ENCODE measurements around the gene GPR183. TPM values are rescaled to one million over a fixed set of nuclear protein-coding genes. Genes with fewer than 3 reads are reported as not detected.
A peak's percentile ranks its signal among the peaks of the same experiment; 100 is the strongest.

The GPR183 gene
- total RNA-seq, 4 donors from 2014 or later = 2.3 to 13.7 (median 9.1) TPM

DNA sequence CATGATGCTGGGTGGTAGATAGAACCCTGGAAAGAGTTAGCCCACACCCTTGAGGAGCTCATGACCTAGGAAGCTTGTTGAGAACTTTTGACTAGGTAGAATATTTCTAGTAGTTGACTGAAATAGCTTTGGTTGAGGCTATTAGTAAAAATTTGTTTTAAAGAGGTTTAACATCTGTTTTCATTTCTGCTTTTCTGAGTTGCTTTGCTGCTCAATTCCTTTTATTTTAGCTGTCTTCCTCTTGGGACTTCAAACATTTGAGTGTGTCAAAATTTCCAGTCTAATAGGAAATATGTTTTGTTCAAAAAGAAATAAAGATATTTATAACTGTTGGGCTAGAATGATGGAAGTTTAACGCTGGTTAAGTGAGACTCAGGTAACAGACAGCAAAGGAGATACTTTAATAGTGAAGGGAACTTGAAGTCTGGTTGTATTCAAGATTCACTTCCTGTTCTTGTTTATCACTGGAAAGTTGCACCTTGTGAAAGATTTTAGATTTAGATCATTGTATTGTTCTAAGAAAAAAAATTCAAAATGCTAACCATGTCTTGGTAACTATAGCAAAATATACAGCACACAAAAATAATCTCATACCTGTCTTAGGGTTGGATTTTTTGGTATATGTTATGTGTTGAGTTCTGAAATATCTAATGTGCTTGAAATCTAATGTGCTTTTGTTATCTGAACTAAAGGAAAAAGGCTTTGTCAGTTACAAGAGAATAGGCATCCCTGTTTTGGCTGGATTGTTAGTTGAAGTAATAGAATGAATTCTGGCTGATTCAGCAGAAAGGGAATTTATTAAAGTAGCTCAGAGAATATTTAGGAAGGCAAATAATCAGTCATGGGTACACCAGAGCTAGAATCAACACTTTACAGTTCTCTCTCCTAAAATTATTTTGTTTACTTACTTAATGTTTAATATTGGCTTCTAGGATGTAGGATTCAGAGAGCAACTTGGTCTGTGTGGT is 24.7 kb downstream of the GPR183 start:
- H3K4me3 ChIP-seq (ENCODE audit: low read depth, poor library complexity, severe bottlenecking) = no peak overlapping the region
- TF ChIP-seq, protein P1, sequence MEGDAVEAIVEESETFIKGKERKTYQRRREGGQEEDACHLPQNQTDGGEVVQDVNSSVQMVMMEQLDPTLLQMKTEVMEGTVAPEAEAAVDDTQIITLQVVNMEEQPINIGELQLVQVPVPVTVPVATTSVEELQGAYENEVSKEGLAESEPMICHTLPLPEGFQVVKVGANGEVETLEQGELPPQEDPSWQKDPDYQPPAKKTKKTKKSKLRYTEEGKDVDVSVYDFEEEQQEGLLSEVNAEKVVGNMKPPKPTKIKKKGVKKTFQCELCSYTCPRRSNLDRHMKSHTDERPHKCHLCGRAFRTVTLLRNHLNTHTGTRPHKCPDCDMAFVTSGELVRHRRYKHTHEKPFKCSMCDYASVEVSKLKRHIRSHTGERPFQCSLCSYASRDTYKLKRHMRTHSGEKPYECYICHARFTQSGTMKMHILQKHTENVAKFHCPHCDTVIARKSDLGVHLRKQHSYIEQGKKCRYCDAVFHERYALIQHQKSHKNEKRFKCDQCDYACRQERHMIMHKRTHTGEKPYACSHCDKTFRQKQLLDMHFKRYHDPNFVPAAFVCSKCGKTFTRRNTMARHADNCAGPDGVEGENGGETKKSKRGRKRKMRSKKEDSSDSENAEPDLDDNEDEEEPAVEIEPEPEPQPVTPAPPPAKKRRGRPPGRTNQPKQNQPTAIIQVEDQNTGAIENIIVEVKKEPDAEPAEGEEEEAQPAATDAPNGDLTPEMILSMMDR (IDR thresholded peaks at IDR 0.05) = no peak
- TF ChIP-seq POLR2A (IDR thresholded peaks at IDR 0.05) = no peak
- WGBS, 2 donors = 42 to 49% methylated on average over 1 of the region's 1 CpG
- no peak for DNase-seq (ENCODE audit: low spot score in 2 of 2)
- intact Hi-C loops (cut with DNase I; ENCODE audit: low total_unique reads) = no loop called here

- TF ChIP-seq POLR2A (IDR thresholded peaks at IDR 0.05) = no peak
- TF ChIP-seq, protein P1 (IDR thresholded peaks at IDR 0.05) = no peak
- intact Hi-C loops (cut with DNase I; ENCODE audit: low total_unique reads) = no loop called here
- WGBS, 2 donors = 48 to 55% methylated on average over 5 of the region's 5 CpGs
These were observed 25.4 kb downstream of the GPR183 start for GRCh38 chr13:99281811-99282263.

GRCh38 chr13:99280166-99280565 is 27.0 kb downstream of the GPR183 start:
- TF ChIP-seq, protein P1 (IDR thresholded peaks at IDR 0.05) = no peak
- no peak for TF ChIP-seq POLR2A (IDR thresholded peaks at IDR 0.05)
- 63 to 68% methylated on average over 3 of the region's 3 CpGs for WGBS, 2 donors
- no peak overlapping the region for H3K4me3 ChIP-seq (ENCODE audit: low read depth, poor library complexity, severe bottlenecking)
- peak in 1 of 2 donors; percentile 38 for DNase-seq (ENCODE audit: low spot score in 2 of 2)
- intact Hi-C loops (cut with DNase I; ENCODE audit: low total_unique reads) = no loop called here

More at GRCh38 chr13:99281811-99282263, 25.4 kb downstream of the GPR183 start:
- peak; percentile 80 to 95 for DNase-seq (ENCODE audit: low spot score in 2 of 2)
- no peak overlapping the region for H3K4me3 ChIP-seq (ENCODE audit: low read depth, poor library complexity, severe bottlenecking)

DNA sequence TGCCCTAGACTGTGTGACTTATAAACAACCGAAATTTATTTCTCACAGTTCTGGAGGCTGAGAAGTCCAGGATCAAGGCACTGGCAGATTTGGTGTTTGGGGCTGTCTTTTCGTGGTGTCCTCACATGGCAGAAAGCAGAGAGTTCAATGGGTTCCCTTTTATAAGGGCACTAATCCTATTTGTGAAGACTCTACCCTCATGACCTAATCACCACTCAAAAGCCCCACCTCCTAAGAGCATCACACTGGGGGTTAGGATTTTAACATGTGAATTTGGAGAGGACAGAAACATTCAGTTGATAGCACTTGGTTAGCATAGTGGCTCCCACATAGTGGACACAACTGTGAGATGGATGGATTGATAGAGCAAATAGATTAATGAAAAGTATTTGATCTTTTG is 27.6 kb downstream of the GPR183 start:
- intact Hi-C loops (cut with DNase I; ENCODE audit: low total_unique reads) = loop anchor here (5.0 kb wide), 1 partner anchor 153 kb away; no protein-coding TSS in a partner anchor
- TF ChIP-seq, protein P1 (IDR thresholded peaks at IDR 0.05) = no peak
- TF ChIP-seq POLR2A (IDR thresholded peaks at IDR 0.05) = no peak
- WGBS, 2 donors = 94 to 98% methylated on average over 2 of the region's 2 CpGs
- DNase-seq (ENCODE audit: low spot score in 2 of 2) = peak in 1 of 2 donors; percentile 9
- H3K4me3 ChIP-seq (ENCODE audit: low read depth, poor library complexity, severe bottlenecking) = no peak overlapping the region

DNA sequence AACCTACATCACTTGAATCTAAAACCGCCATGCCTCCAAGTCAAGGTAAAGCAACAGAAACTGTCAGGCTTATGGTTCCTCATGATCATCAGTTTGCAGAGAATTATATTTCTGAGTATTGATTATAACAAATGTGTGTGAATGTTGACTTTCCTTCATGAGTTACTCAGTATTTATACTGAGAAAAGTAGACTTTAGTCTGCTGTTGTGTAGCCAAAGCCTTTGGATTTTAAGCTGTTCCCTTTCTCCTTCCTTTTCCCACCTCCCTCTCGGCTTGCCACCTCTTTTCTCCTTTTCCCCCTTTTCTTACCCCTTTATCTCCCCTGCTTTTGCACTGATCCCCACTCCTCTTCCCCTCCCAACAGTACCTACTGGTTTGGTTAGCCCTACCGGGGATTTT is 28.4 kb downstream of the GPR183 start:
- WGBS, 2 donors = 93 to 95% methylated on average over 3 of the region's 3 CpGs
- H3K4me3 ChIP-seq (ENCODE audit: low read depth, poor library complexity, severe bottlenecking) = no peak overlapping the region
- DNase-seq (ENCODE audit: low spot score in 2 of 2) = no peak
- intact Hi-C loops (cut with DNase I; ENCODE audit: low total_unique reads) = loop anchor here (5.0 kb wide), 1 partner anchor 153 kb away; no protein-coding TSS in a partner anchor
- TF ChIP-seq, protein P1 (IDR thresholded peaks at IDR 0.05) = no peak
- no peak for TF ChIP-seq POLR2A (IDR thresholded peaks at IDR 0.05)
